Measurements from ENCODE around the gene NBR1. TPM values are rescaled to one million over a fixed set of nuclear protein-coding genes. Genes with fewer than 3 reads are reported as not detected.

The NBR1 gene
- total and polyA plus RNA-seq, 3 donors from 2014 or later, result 146 to 302 (median 244) TPM

- intact Hi-C loops (cut with DNase I; ENCODE audit: low total_unique reads), result no loop called here
- Histone ChIP-seq H3K4me1 (peaks cover 11% of the 10 kb centered on the region), H3K27me3 (no peaks in the 10 kb centered on the region), H3K9me3 (no peaks in the 10 kb centered on the region), H3K4me3 (no peak overlapping the region), H3K27ac (no peak overlapping the region), H3K36me3 (ENCODE audit: low read depth, missing control alignments) (no peaks in the 10 kb centered on the region)
- TF ChIP-seq POLR2A (IDR thresholded peaks at IDR 0.05), result no peak
- TF ChIP-seq CTCF (IDR thresholded peaks at IDR 0.05), result no peak
- 85 to 93% methylated on average over 2 of the region's 2 CpGs for WGBS, 2 donors
- DNase-seq, result no peak
Observed at GRCh38 chr17:43217614-43218087, 46.6 kb downstream of the NBR1 start.

GRCh38 chr17:43219001-43219400 is 48.0 kb downstream of the NBR1 start:
- Histone ChIP-seq H3K4me3 (no peak overlapping the region), H3K4me1 (peaks cover 5% of the 10 kb centered on the region), H3K36me3 (ENCODE audit: low read depth, missing control alignments) (no peaks in the 10 kb centered on the region), H3K27ac (no peak overlapping the region), H3K9me3 (no peaks in the 10 kb centered on the region), H3K27me3 (no peaks in the 10 kb centered on the region)
- 89 to 96% methylated on average over 2 of the region's 2 CpGs for WGBS, 2 donors
- no peak for DNase-seq
- intact Hi-C loops (cut with DNase I; ENCODE audit: low total_unique reads), result no loop called here
- TF ChIP-seq POLR2A (IDR thresholded peaks at IDR 0.05), result no peak

- Histone ChIP-seq H3K4me3 (no peak overlapping the region), H3K27me3 (no peaks in the 10 kb centered on the region), H3K27ac (no peak overlapping the region), H3K4me1 (peaks cover 5% of the 10 kb centered on the region), H3K36me3 (ENCODE audit: low read depth, missing control alignments) (no peaks in the 10 kb centered on the region), H3K9me3 (no peaks in the 10 kb centered on the region)
- TF ChIP-seq POLR2A (IDR thresholded peaks at IDR 0.05), result no peak
- no peak for TF ChIP-seq CTCF (IDR thresholded peaks at IDR 0.05)
- intact Hi-C loops (cut with DNase I; ENCODE audit: low total_unique reads), result no loop called here
- DNase-seq, result no peak
- 68 to 83% methylated on average over 8 of the region's 8 CpGs for WGBS, 2 donors
Observed at GRCh38 chr17:43219746-43220380, 48.8 kb downstream of the NBR1 start.

GRCh38 chr17:43220511-43221125 is 49.6 kb downstream of the NBR1 start:
- no peak overlapping the region for H3K4me3 ChIP-seq
- WGBS, 2 donors, result 87 to 89% methylated on average over 8 to 9 of the region's 9 CpGs
- peaks cover 5% of the 10 kb centered on the region for H3K4me1 ChIP-seq
- no peaks in the 10 kb centered on the region for H3K36me3 ChIP-seq (ENCODE audit: low read depth, missing control alignments)
- H3K27ac ChIP-seq, result no peak overlapping the region
- H3K9me3 ChIP-seq, result no peaks in the 10 kb centered on the region
- no peak for DNase-seq
- intact Hi-C loops (cut with DNase I; ENCODE audit: low total_unique reads), result no loop called here
- TF ChIP-seq CTCF (IDR thresholded peaks at IDR 0.05) (no peak), POLR2A (IDR thresholded peaks at IDR 0.05) (no peak)
- H3K27me3 ChIP-seq, result no peaks in the 10 kb centered on the region

- H3K27ac ChIP-seq, result no peak overlapping the region
- no peak overlapping the region for H3K4me3 ChIP-seq
- no peaks in the 10 kb centered on the region for H3K36me3 ChIP-seq (ENCODE audit: low read depth, missing control alignments)
- H3K9me3 ChIP-seq, result no peaks in the 10 kb centered on the region
- intact Hi-C loops (cut with DNase I; ENCODE audit: low total_unique reads), result no loop called here
- WGBS, 2 donors, result 96 to 99% methylated on average over 7 of the region's 7 CpGs
- H3K27me3 ChIP-seq, result no peaks in the 10 kb centered on the region
- no peaks in the 10 kb centered on the region for H3K4me1 ChIP-seq
- no peak for DNase-seq
- TF ChIP-seq POLR2A (IDR thresholded peaks at IDR 0.05), result no peak
- TF ChIP-seq CTCF (IDR thresholded peaks at IDR 0.05), result no peak
Observed at GRCh38 chr17:43224146-43224705, 53.2 kb downstream of the NBR1 start.
